Rectal smooth muscle tissue (tissue), 1 donor: Measurements from ENCODE around the gene STK17B.

Experiments used
- H3K27ac ChIP-seq: one replicate; pipeline ENCODE4 v1.7.0; 2013; ENCODE audit warnings: low read depth, low read length, inconsistent platforms
- H3K27me3 ChIP-seq: one replicate; pipeline ENCODE4 v1.7.0; 2013; ENCODE audit warnings: low read length; ENCODE audit not compliant: control insufficient read depth, insufficient read depth
- H3K36me3 ChIP-seq: one replicate; pipeline ENCODE4 v1.7.0; 2013; ENCODE audit warnings: low read length; ENCODE audit not compliant: control insufficient read depth, insufficient read depth
- H3K4me1 ChIP-seq: one replicate; pipeline ENCODE4 v1.7.0; 2013; ENCODE audit warnings: low read length; ENCODE audit not compliant: control insufficient read depth, insufficient read depth
- H3K4me3 ChIP-seq: one replicate; pipeline ENCODE4 v1.7.0; 2013; ENCODE audit warnings: low read length
- H3K9ac ChIP-seq: one replicate; pipeline ENCODE4 v1.7.0; 2013; ENCODE audit warnings: low read length

STK17B gene

DNA sequence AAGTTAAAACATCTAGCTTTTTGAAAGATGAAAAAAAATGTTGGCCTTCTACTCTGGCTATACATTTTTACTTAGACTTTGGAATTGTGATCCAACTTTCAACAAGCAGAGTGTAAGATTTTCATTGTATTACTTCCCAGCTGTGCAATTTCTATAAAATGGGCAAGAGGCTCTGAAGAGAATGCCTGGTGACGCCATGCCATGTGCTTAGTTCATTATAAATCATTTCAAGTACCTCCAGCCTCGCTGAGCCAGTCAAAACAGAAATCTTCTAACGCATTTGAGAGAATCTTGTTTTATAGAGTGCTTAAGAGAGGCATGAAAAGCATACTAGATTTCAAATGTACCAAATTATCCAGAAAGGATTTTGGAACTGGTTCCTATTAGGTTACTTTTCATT is 10.1 kb upstream of the STK17B start:
- H3K27ac ChIP-seq, result no peak overlapping the region
- H3K4me1 ChIP-seq, result no peaks in the 10 kb centered on the region
- H3K36me3 ChIP-seq, result no peaks in the 10 kb centered on the region
- H3K27me3 ChIP-seq, result no peaks in the 10 kb centered on the region
- no peak overlapping the region for H3K4me3 ChIP-seq
- H3K9ac ChIP-seq, result no peak overlapping the region

DNA sequence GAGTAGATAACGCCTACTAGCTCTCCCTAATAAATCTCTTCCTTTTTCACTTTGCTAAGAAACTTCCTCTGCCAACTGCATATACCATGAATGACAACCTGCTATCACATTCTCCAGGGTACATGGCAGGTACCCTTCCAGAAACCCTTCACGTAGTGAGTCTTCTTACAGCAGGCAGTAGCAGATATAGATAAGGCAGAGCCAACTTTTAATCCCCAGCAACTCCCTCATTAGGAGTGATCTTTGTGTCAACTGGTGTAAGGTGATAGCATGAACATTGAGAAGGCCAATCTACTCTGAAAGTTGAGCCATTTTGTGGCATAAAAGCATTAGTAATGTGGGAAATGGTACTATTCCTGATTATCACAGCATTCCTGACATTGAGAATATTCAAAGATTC is 5.7 kb upstream of the STK17B start:
- Histone ChIP-seq H3K27ac (no peak overlapping the region), H3K4me3 (no peak overlapping the region)

DNA sequence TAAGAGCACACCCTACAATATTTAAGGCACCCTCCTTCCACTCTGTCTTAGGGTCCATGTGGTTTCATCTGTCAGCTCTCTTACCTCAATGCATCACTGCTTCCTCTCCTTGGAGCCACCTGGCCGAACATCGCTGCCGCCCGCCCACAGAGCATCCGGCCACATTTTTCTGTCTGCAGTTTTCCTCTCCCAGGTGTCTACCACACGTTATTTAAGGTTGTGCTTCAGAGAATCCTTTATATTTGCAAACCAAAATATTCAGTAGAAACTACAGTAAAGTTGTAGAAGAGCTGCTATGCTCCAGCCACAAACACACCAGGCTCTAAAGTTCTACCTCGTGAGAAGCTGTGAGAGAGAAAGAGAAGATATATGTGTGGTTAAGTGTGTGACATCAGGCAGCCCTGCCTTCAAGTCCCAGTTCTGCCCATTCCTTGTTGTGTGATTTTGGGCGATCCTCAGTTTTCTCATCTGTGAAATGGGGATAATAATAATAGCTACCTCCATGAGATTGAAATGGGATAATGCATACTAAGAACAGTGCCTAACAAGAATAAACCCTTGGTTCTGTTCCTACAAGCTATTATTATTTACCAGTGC is 4.9 kb upstream of the STK17B start:
- no peak overlapping the region for H3K4me3 ChIP-seq
- peaks cover 3% of the 10 kb centered on the region for H3K4me1 ChIP-seq
- H3K36me3 ChIP-seq, result no peaks in the 10 kb centered on the region
- H3K9ac ChIP-seq, result no peak overlapping the region
- H3K27ac ChIP-seq, result no peak overlapping the region
- H3K27me3 ChIP-seq, result no peaks in the 10 kb centered on the region

More for the DNA sequence above, 5.7 kb upstream of the STK17B start:
- no peaks in the 10 kb centered on the region for H3K36me3 ChIP-seq
- no peaks in the 10 kb centered on the region for H3K27me3 ChIP-seq
- no peaks in the 10 kb centered on the region for H3K4me1 ChIP-seq
- H3K9ac ChIP-seq, result no peak overlapping the region

DNA sequence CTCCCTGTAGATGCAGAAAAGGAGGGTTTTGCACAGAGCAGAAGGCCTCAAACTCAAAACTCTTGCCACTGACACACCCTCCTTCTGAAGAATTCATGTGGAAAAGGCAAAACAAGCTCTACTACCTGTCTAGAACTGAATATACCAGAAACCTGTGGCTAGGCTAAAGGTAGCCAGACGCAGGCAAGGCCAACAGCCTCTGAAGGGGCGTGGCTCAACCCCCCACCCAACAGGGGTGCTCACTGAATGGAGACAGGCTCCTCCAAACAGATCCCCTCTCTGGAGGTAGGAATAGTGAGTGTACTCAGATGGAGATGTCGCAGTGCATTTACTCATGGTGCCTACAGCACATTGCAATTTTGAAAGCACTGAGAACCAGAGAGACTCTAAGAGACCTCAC is 3.0 kb upstream of the STK17B start:
- peaks cover 9% of the 10 kb centered on the region for H3K4me1 ChIP-seq
- H3K9ac ChIP-seq, result no peak overlapping the region

DNA sequence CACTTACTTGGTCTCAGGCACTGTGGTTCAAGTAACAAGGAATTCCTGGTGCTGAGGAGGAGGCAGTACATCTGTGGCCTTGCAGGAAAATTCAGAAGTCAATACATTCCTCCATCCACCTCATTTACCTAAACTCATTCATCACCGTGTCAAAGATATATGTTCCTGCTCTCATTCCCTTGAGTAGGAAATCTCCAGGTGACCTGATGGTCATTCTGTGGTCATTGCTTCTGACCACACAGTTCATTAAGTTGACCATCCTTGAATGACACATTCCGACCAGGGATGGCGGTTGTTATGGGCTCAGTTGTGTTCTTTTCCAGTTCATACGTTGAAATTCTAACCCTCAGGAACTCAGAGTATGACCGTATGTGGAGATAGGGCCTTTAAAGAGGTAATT is 2.1 kb upstream of the STK17B start:
- no peak overlapping the region for H3K27ac ChIP-seq
- no peak overlapping the region for H3K4me3 ChIP-seq
- no peaks in the 10 kb centered on the region for H3K36me3 ChIP-seq
- no peak overlapping the region for H3K9ac ChIP-seq
- peaks cover 9% of the 10 kb centered on the region for H3K4me1 ChIP-seq
- no peaks in the 10 kb centered on the region for H3K27me3 ChIP-seq

More for the DNA sequence above, 3.0 kb upstream of the STK17B start:
- Histone ChIP-seq H3K36me3 (no peaks in the 10 kb centered on the region), H3K27ac (no peak overlapping the region), H3K4me3 (no peak overlapping the region), H3K27me3 (no peaks in the 10 kb centered on the region)

DNA sequence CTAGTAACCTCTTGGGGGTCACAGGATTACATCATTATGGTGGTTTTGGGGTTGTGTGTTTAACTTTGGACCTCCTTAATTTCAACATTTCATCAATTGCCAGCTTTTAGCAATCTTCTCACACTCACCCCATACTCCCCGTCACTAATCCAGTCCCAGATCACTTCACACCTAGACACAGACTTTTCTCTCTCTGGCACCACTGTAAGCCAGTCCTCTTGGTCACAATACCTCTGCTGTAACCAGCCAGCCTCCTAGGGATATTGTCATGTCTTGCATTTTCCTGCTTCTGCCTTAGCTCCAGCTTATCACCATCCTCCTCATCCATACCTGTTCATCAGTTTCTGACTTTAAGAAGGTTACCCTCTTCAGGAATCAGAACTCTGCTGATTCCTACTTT is 1.6 kb upstream of the STK17B start:
- Histone ChIP-seq H3K9ac (no peak overlapping the region), H3K4me3 (no peak overlapping the region), H3K36me3 (no peaks in the 10 kb centered on the region), H3K27ac (no peak overlapping the region), H3K27me3 (no peaks in the 10 kb centered on the region), H3K4me1 (peaks cover 9% of the 10 kb centered on the region)

DNA sequence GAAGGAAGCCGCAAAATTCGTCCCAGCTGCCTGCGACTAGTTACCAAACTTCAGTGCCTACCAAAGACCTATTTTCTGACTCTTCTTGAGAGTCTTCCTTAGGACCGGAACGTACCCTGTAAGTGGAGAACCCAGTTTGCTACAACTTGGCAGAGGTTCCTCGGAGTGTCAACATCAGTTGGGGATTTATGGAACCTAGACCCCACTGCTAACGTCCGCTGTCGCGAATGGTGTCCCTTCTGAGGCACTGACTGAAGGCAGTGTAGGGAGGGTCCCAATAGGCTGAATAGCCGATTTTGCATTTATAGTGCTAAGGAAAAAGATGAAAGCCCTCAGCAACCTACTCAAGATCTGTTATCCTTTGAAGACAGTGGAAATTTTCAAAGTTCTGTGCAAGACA is 568 bp upstream of the STK17B start:
- no peak overlapping the region for H3K27ac ChIP-seq
- H3K27me3 ChIP-seq, result no peaks in the 10 kb centered on the region
- H3K9ac ChIP-seq, result no peak overlapping the region
- H3K4me3 ChIP-seq, result peak overlapping the region; percentile 65
- H3K36me3 ChIP-seq, result no peaks in the 10 kb centered on the region
- H3K4me1 ChIP-seq, result peaks cover 9% of the 10 kb centered on the region

DNA sequence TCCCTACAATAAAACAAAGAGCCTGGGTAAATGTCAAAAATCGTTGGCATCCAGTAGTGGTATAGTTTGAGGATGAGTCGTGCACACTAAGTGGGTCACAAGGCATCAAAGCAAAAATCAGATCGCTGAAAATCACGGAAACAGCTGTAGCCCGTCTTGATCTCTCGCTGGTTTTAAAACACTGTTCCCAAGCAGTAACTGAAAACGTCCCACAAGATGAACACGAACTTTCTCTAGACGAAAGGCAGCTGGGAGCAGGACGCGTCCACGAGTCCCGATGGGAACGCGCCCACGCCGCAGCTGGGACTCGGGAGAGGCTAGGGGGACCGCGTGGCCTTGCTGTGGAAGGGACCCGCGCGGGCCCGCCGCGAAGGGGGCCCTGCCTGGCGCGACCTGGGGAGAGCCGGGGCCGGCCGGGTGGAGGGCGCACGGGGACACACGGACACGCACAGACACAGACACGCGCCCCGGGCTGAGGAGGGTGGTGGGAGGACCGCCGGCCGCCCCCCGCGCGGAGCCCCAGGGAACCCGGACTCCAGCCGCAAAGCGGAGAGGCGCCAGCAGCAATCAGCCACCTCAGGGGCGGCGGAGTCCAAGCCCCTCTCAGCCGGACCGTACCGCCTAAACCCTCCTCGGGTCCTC is 651 bp downstream of the STK17B start:
- no peaks in the 10 kb centered on the region for H3K36me3 ChIP-seq
- H3K27ac ChIP-seq, result peak overlapping the region; percentile 72
- H3K4me1 ChIP-seq, result peaks cover 9% of the 10 kb centered on the region
- H3K4me3 ChIP-seq, result peak overlapping the region; percentile 93
- H3K9ac ChIP-seq, result peak overlapping the region; percentile 90
- no peaks in the 10 kb centered on the region for H3K27me3 ChIP-seq

DNA sequence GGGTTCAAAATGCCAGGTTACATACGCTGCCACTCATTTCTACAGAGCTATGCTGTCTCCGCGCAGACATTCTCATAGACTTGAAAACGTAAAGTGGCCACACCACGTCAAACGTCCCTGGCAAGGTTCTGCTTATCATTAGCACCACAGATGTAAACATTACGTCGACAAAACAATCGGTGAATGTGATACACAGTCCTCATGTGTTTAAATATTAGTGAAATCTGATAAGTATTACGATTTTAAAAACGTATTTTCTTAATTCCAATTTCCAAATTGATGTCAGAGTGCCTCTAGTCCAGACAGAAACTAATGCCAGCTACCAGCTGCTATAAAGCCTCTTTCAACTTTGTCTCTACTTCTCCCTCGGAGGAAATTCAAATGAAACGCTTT is 1.2 kb downstream of the STK17B start:
- Histone ChIP-seq H3K27me3 (no peaks in the 10 kb centered on the region), H3K9ac (peak overlapping the region; percentile 90), H3K36me3 (no peaks in the 10 kb centered on the region), H3K27ac (no peak overlapping the region), H3K4me1 (peaks cover 9% of the 10 kb centered on the region), H3K4me3 (peak overlapping the region; percentile 93)

DNA sequence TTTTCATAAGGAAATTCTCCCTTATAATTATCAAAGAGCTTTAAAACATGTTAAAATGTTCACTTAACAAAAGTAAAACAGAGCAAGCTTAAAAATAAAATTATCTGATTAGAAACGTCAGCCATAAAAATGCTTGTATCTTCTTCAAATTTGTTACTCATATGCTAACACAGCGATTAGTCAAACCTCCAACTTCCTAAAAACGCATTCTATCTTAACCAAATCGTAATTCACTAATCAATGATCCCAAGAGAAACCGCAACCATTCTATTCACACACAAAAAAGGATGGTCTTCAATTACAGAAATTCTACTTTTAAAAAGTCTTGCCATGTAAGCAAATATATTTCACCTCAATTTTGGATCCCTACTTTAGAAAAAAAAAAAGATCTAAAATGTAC is 1.9 kb downstream of the STK17B start:
- no peak overlapping the region for H3K27ac ChIP-seq
- peak overlapping the region; percentile 93 for H3K4me3 ChIP-seq
- peaks cover 9% of the 10 kb centered on the region for H3K4me1 ChIP-seq
- no peaks in the 10 kb centered on the region for H3K36me3 ChIP-seq
- H3K27me3 ChIP-seq, result no peaks in the 10 kb centered on the region
- H3K9ac ChIP-seq, result no peak overlapping the region

DNA sequence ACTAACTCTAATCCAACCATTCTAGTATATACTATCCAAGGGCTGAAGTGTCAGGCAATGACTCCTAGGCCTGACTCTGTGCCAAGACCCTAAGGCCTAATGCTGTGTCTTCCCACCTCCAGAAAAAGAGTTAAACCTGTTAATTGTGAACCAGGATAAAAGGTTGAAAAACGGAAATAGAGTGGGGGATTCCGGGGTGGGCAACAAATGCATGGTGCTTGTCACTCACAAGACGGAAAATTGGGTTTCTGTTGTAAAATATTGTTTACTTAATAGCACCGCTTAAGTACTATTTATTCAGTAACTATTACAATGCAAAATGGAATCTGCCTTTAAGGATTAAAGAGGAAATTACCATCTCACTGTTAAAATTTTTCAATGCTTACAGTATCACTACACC is 3.2 kb downstream of the STK17B start:
- Histone ChIP-seq H3K27ac (no peak overlapping the region), H3K9ac (no peak overlapping the region), H3K36me3 (no peaks in the 10 kb centered on the region), H3K27me3 (no peaks in the 10 kb centered on the region), H3K4me3 (no peak overlapping the region), H3K4me1 (peaks cover 9% of the 10 kb centered on the region)

DNA sequence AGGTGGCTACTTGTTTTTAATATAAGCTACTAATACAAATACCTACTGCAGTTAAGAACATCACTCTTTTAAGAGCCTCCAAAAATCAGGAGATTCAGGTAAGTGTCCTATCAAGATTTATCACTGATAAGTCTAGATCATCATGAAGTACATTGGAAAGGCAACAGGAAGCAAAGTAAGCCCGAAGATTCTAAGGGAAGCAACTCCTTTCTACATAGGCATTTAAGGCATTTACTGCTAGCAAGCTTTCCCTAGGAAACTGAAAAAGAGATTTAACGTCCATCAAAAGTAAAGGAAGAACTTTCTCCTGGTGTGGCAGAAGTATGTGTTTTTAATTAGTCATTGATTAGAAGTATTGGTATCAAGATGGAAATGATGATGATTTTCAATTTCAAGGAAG is 3.7 kb downstream of the STK17B start:
- Histone ChIP-seq H3K4me3 (peak overlapping the region; percentile 16), H3K27me3 (no peaks in the 10 kb centered on the region), H3K36me3 (no peaks in the 10 kb centered on the region), H3K9ac (no peak overlapping the region), H3K4me1 (peaks cover 9% of the 10 kb centered on the region), H3K27ac (no peak overlapping the region)

DNA sequence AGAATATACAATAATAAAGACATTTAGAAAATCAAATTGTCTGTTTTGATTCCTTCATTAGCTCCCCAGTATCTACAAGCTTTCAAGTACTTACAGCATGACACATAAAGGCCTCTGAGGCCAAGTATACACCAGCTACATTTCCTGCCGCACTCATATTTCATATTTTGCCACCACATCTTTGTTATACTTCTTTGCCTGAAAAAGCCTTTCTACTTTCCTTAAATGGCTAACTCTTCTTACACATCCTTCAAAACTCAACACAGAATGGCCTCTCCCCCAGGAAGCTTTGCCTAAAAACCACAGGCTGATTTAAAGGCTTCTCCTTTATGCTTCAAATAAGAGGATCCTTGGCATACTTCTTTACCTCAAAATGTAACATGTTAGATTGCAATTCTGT is 4.5 kb downstream of the STK17B start:
- Histone ChIP-seq H3K27ac (no peak overlapping the region), H3K4me1 (peaks cover 6% of the 10 kb centered on the region), H3K36me3 (no peaks in the 10 kb centered on the region), H3K4me3 (peak overlapping the region; percentile 49), H3K27me3 (no peaks in the 10 kb centered on the region), H3K9ac (no peak overlapping the region)
